ENCODE data around the gene NAV3. TPM values are rescaled to one million over a fixed set of nuclear protein-coding genes. Genes with fewer than 3 reads are reported as not detected.
A peak's percentile ranks its signal among the peaks of the same experiment; 100 is the strongest.

The NAV3 gene
- total RNA-seq, 2 donors from 2014 or later: 2.6 to 6.6 TPM

GRCh38 chr12:77865178-77865577 lies 34.5 kb downstream of the NAV3 start:
- H3K36me3 ChIP-seq (replicated peaks in 1 of 2; ENCODE audit: insufficient read depth in 1 of 2, low read depth in 2 of 2): no peaks in the 10 kb centered on the region
- no peaks in the 10 kb centered on the region for H3K9me3 ChIP-seq
- TF ChIP-seq CTCF (IDR thresholded peaks at IDR 0.05): no peak
- TF ChIP-seq POLR2A (IDR thresholded peaks at IDR 0.05): no peak
- no peak overlapping the region for H3K27ac ChIP-seq
- DNase-seq (no peak), ATAC-seq (no peak)
- no peak overlapping the region for H3K4me3 ChIP-seq
- no peaks in the 10 kb centered on the region for H3K27me3 ChIP-seq
- H3K4me1 ChIP-seq: no peaks in the 10 kb centered on the region
- intact Hi-C loops (cut with DNase I): no loop called here
- 87 to 92% methylated on average over 1 of the region's 1 CpG for WGBS, 2 donors

- ATAC-seq (no peak), DNase-seq (no peak)
- TF ChIP-seq CTCF (IDR thresholded peaks at IDR 0.05) (no peak), POLR2A (IDR thresholded peaks at IDR 0.05) (no peak)
- no peak overlapping the region for H3K4me3 ChIP-seq
- no peak overlapping the region for H3K27ac ChIP-seq
- intact Hi-C loops (cut with DNase I): no loop called here
- no peaks in the 10 kb centered on the region for H3K36me3 ChIP-seq (replicated peaks in 1 of 2; ENCODE audit: insufficient read depth in 1 of 2, low read depth in 2 of 2)
- H3K4me1 ChIP-seq: no peaks in the 10 kb centered on the region
- 79 to 91% methylated on average over 3 of the region's 3 CpGs for WGBS, 2 donors
- H3K9me3 ChIP-seq: no peaks in the 10 kb centered on the region
- H3K27me3 ChIP-seq: no peaks in the 10 kb centered on the region
These were observed 48.2 kb downstream of the NAV3 start for GRCh38 chr12:77878901-77879300.

GRCh38 chr12:77882709-77883108 lies 52.0 kb downstream of the NAV3 start:
- no peaks in the 10 kb centered on the region for H3K36me3 ChIP-seq (replicated peaks in 1 of 2; ENCODE audit: insufficient read depth in 1 of 2, low read depth in 2 of 2)
- H3K9me3 ChIP-seq: no peaks in the 10 kb centered on the region
- no peaks in the 10 kb centered on the region for H3K4me1 ChIP-seq
- no peak for TF ChIP-seq CTCF (IDR thresholded peaks at IDR 0.05)
- TF ChIP-seq POLR2A (IDR thresholded peaks at IDR 0.05): no peak
- intact Hi-C loops (cut with DNase I): no loop called here
- no peaks in the 10 kb centered on the region for H3K27me3 ChIP-seq
- ATAC-seq: no peak
- no peak overlapping the region for H3K27ac ChIP-seq
- no peak overlapping the region for H3K4me3 ChIP-seq
- no peak for DNase-seq

GRCh38 chr12:77888611-77889010 lies 57.9 kb downstream of the NAV3 start:
- Histone ChIP-seq H3K36me3 (replicated peaks in 1 of 2; ENCODE audit: insufficient read depth in 1 of 2, low read depth in 2 of 2) (no peaks in the 10 kb centered on the region), H3K4me1 (peaks cover 11% of the 10 kb centered on the region), H3K9me3 (no peaks in the 10 kb centered on the region), H3K27me3 (no peaks in the 10 kb centered on the region), H3K27ac (no peak overlapping the region), H3K4me3 (no peak overlapping the region)
- DNase-seq (peak in 1 of 4 donors; percentile 15), ATAC-seq (peak; percentile 87)
- intact Hi-C loops (cut with DNase I): no loop called here
- TF ChIP-seq POLR2A (IDR thresholded peaks at IDR 0.05) (no peak), CTCF (IDR thresholded peaks at IDR 0.05) (no peak)
- WGBS, 2 donors: 33 to 42% methylated on average over 1 of the region's 1 CpG

DNA sequence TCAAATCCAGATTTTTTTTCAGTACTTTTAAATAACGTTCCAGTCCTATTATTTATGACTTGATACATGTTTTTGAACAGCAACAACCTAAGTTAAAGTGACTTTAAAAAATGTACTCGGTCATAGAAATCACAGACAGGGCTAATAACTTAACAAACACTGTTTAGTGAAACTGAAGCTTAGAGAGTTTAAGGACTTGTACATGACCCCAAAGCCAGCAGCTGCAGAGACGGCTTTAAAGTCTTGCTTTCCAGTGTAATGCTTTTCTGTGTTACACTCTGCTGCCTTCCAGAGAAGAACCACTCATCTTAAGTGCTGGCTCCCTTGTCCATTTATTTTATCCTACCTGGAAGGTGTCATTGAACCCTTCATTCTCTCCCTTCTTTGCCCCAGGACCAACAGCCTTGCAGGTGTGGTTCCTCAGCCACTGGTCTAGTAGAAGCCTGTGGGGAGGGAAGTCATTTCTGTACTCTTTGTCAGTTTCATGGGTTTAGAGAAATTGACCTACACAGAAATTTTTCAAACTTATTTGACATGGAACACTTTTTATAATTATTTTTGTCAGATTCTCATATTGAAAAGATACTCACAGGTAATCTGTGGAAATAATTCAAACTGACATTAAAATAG lies 60.9 kb downstream of the NAV3 start:
- intact Hi-C loops (cut with DNase I): no loop called here
- Histone ChIP-seq H3K9me3 (no peaks in the 10 kb centered on the region), H3K36me3 (replicated peaks in 1 of 2; ENCODE audit: insufficient read depth in 1 of 2, low read depth in 2 of 2) (no peaks in the 10 kb centered on the region), H3K27ac (no peak overlapping the region), H3K4me3 (no peak overlapping the region), H3K27me3 (no peaks in the 10 kb centered on the region), H3K4me1 (peaks cover 27% of the 10 kb centered on the region)
- TF ChIP-seq CTCF (IDR thresholded peaks at IDR 0.05) (no peak), POLR2A (IDR thresholded peaks at IDR 0.05) (no peak)
- DNase-seq (no peak), ATAC-seq (no peak)
- WGBS, 2 donors: 63 to 68% methylated on average over 3 of the region's 3 CpGs

Data from body of pancreas (tissue), 4 donors.